Kidney (tissue), 14 donors: ENCODE data around the gene KLC1. TPM values are rescaled to one million over a fixed set of nuclear protein-coding genes. Genes with fewer than 3 reads are reported as not detected.
A peak's percentile ranks its signal among the peaks of the same experiment; 100 is the strongest.

Experiments
- DNase-seq, 5 donors: peaks; one replicate each; pipeline ENCODE4 v3.0.0-alpha.2; 2013 to 2020
- FAIRE-seq: peaks from 2 replicates; lab custom pipeline; 2012; peaks lifted over from hg19 to GRCh38; lab: Jason Lieb, UNC
- H3K27ac ChIP-seq, 2 donors: one replicate each; pipeline ENCODE4 v1.7.0; 2013; ENCODE audit warnings: low read depth in 2 of 2, low read length in 2 of 2, inconsistent platforms in 1 of 2
- H3K27me3 ChIP-seq: one replicate; pipeline ENCODE4 v1.7.1; 2013; ENCODE audit warnings: low read length, inconsistent platforms; ENCODE audit not compliant: control insufficient read depth, insufficient read depth
- H3K36me3 ChIP-seq, 3 donors: one replicate each; pipeline versions ENCODE4 v1.7.0 to v1.7.1; 2013; ENCODE audit warnings: low read length in 3 of 3, control low read depth in 1 of 3, inconsistent platforms in 1 of 3; ENCODE audit not compliant: insufficient read depth in 3 of 3, control insufficient read depth in 2 of 3
- H3K4me1 ChIP-seq, 3 donors: one replicate each; pipeline versions ENCODE4 v1.7.0 to v1.7.1; 2013; ENCODE audit warnings: low read length in 3 of 3, inconsistent platforms in 1 of 3, low read depth in 1 of 3; ENCODE audit not compliant: control insufficient read depth in 2 of 3, insufficient read depth in 2 of 3
- H3K4me3 ChIP-seq, 3 donors: one replicate each; pipeline versions ENCODE4 v1.7.0 to v1.8.1; 2013; ENCODE audit warnings: low read length in 3 of 3, control low read depth in 1 of 3, inconsistent platforms in 1 of 3
- H3K9ac ChIP-seq, 3 donors: one replicate each; pipeline versions ENCODE4 v1.7.0 to v1.7.1; 2013; ENCODE audit warnings: low read length in 3 of 3, control low read depth in 1 of 3, inconsistent platforms in 1 of 3
- H3K9me3 ChIP-seq, 3 donors: one replicate each; pipeline versions ENCODE4 v1.7.0 to v1.7.1; 2013; ENCODE audit warnings: low read length in 3 of 3, control low read depth in 1 of 3, inconsistent platforms in 1 of 3; ENCODE audit not compliant: control insufficient read depth in 2 of 3, insufficient read depth in 1 of 3
- CTCF ChIP-seq: IDR thresholded peaks from 3 replicates; pipeline ENCODE4 v1.5.1; 2012; ENCODE audit warnings: mild to moderate bottlenecking, moderate library complexity, borderline replicate concordance; ENCODE audit not compliant: insufficient read depth; ENCODE audit errors: extremely low read depth
- intact Hi-C: fragments of 100-400 bp; cut with DNase I; formaldehyde crosslinking; loops from one replicate; pipeline ENCODE4 v1.11.1; 2022
- polyA plus RNA-seq: library from polyadenylated mRNA; stranded (reverse); fragments of 350-450 nt; fragmentation: Illumina TruSeq; extraction: RNeasy Lipid Tissue Mini Kit (QIAGEN cat#74804); gene quantifications from one replicate; pipeline ENCODE4 v1.2.3, GENCODE V29; 2014; ENCODE audit warnings: low read depth, low replicate concordance; ENCODE audit not compliant: insufficient read depth
- total RNA-seq: library from RNA; stranded (reverse); fragmentation: NEBNext Ultra II Directional; extraction: Animal tissue kit (Norgen Biotek cat#: 25700); gene quantifications from one replicate; pipeline ENCODE4 v1.2.1, GENCODE V29; 2021
- donor health status: control.
- donor health status: control.
- donor health status: control.
- donor health status: control.
- donor health status: control.
- donor health status: DM: yes; HTN: yes; CAD: no.
- donor health status: Normal renal cell carcinoma (clear cell type).

KLC1 gene
- total and polyA plus RNA-seq, 2 donors from 2014 or later: 49.8 to 152 TPM

GRCh38 chr14:103653805-103654204 is 24.8 kb downstream of the KLC1 start:
- no peak for DNase-seq
- no peaks in the 10 kb centered on the region for H3K27me3 ChIP-seq
- no peak overlapping the region for H3K27ac ChIP-seq
- no peak for TF ChIP-seq CTCF
- intact Hi-C loops: no loop called here
- no peak overlapping the region for H3K4me3 ChIP-seq
- H3K4me1 ChIP-seq: peaks cover 0 to 10% (median 0%) of the 10 kb centered on the region in 3 donors
- peak overlapping the region in 1 of 3 donors; percentile 34 for H3K9ac ChIP-seq
- H3K9me3 ChIP-seq: no peaks in the 10 kb centered on the region
- FAIRE-seq: no peak
- peaks cover 7 to 30% (median 20%) of the 10 kb centered on the region in 3 donors for H3K36me3 ChIP-seq

- Histone ChIP-seq H3K27ac (no peak overlapping the region), H3K36me3 (peaks cover 12 to 34% (median 24%) of the 10 kb centered on the region in 3 donors)
- no peak for FAIRE-seq
Observed at GRCh38 chr14:103654619-103655018, 25.6 kb downstream of the KLC1 start.

GRCh38 chr14:103656031-103656755 is 27.2 kb downstream of the KLC1 start:
- no peak for FAIRE-seq
- Histone ChIP-seq H3K27ac (no peak overlapping the region), H3K9ac (no peak overlapping the region), H3K36me3 (peaks cover 15 to 43% (median 30%) of the 10 kb centered on the region in 3 donors), H3K4me1 (peaks cover 0 to 10% (median 0%) of the 10 kb centered on the region in 3 donors), H3K4me3 (no peak overlapping the region), H3K9me3 (no peaks in the 10 kb centered on the region), H3K27me3 (no peaks in the 10 kb centered on the region)
- TF ChIP-seq CTCF: no peak
- no peak for DNase-seq
- intact Hi-C loops: no loop called here

More at GRCh38 chr14:103654619-103655018, 25.6 kb downstream of the KLC1 start:
- no peaks in the 10 kb centered on the region for H3K27me3 ChIP-seq
- H3K9me3 ChIP-seq: no peaks in the 10 kb centered on the region
- intact Hi-C loops: no loop called here
- no peak overlapping the region for H3K9ac ChIP-seq
- no peak for DNase-seq
- H3K4me1 ChIP-seq: peaks cover 0 to 10% (median 0%) of the 10 kb centered on the region in 3 donors
- TF ChIP-seq CTCF: no peak
- no peak overlapping the region for H3K4me3 ChIP-seq
